ENCODE measurements around the gene TYW1B.
"Not testable (repeated sequence)": the region's sequence is repeated elsewhere in the genome, so short reads cannot be mapped to it uniquely, and the experiment has no call there.

TYW1B gene, protein sequence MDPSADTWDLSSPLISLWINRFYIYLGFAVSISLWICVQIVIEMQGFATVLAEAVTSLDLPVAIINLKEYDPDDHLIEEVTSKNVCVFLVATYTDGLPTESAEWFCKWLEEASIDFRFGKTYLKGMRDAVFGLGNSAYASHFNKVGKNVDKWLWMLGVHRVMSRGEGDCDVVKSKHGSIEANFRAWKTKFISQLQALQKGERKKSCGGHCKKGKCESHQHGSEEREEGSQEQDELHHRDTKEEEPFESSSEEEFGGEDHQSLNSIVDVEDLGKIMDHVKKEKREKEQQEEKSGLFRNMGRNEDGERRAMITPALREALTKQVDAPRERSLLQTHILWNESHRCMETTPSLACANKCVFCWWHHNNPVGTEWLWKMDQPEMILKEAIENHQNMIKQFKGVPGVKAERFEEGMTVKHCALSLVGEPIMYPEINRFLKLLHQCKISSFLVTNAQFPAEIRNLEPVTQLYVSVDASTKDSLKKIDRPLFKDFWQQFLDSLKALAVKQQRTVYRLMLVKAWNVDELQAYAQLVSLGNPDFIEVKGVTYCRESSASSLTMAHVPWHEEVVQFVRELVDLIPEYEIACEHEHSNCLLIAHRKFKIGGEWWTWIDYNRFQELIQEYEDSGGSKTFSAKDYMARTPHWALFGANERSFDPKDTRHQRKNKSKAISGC

GRCh38 chr7:72827839-72828591 lies at the start of gene TYW1B:
TYW1B (minus strand) TSS chr7:72828200; CDS start chr7:72828075, 125 bp downstream.
- DNase-seq (ENCODE audit: low spot score), result peak; percentile 98
- Mint-ChIP-seq H3K4me3 (peak within 1 kb of the TSS; percentile 93), H3K27ac (peak within 1 kb of the TSS; percentile 98), H3K36me3 (ENCODE audit: low read depth) (peaks cover 20% of the 10 kb centered on the region), H3K4me1 (ENCODE audit: low read depth) (peaks cover 18% of the 10 kb centered on the region)
- H3K27me3 Mint-ChIP-seq (ENCODE audit: low read depth); H3K9me3 Mint-ChIP-seq: not testable (repeated sequence)

DNA sequence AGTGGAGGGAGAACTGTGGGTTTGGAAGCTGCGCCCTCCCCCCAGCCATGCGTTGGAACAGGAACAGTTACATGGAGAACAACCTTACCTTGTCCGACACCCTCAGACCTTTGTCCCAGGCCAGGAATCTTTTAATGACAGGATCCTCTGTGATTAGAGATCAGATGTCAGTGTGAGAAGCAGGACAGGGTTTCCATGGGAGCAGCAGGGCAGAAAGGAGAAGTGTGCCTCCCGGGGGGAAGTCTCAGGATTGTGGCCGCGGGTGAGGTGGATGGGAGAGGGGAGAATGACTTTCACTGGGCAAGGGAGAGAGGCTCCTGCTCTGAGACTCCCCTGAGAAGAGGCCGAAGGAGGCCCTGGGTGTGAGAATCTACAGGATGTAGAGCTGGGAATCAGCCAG lies 39.6 kb upstream of the TYW1B start:
- not testable (repeated sequence) for H3K4me1 Mint-ChIP-seq (ENCODE audit: low read depth); H3K9me3 Mint-ChIP-seq; H3K27ac Mint-ChIP-seq; H3K36me3 Mint-ChIP-seq (ENCODE audit: low read depth); H3K27me3 Mint-ChIP-seq (ENCODE audit: low read depth); DNase-seq (ENCODE audit: low spot score); H3K4me3 Mint-ChIP-seq

- not testable (repeated sequence) for H3K27ac Mint-ChIP-seq; H3K36me3 Mint-ChIP-seq (ENCODE audit: low read depth); H3K4me1 Mint-ChIP-seq (ENCODE audit: low read depth); H3K27me3 Mint-ChIP-seq (ENCODE audit: low read depth); DNase-seq (ENCODE audit: low spot score); H3K9me3 Mint-ChIP-seq; H3K4me3 Mint-ChIP-seq
Measured at GRCh38 chr7:72858846-72859400, 30.9 kb upstream of the TYW1B start.

DNA sequence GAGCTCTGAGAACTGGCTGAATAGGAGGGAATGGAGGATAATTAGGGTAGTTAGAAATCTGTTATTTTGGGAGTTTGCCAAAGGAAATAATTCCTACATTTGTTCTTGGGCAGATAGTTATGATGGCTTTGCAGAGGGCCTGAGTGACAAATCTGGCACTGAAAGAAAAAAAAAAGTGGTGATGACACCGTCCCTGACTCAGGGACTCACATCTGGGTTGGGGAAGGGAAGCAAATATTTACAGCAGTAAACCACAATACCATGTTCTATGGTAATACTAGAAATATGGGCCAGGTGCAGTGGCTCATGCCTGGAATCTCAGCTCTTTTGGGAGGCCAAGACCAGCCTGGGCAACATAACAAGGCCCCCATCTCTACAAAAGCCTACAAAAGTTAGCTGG lies 29.9 kb upstream of the TYW1B start:
- not testable (repeated sequence) for DNase-seq (ENCODE audit: low spot score); H3K27me3 Mint-ChIP-seq (ENCODE audit: low read depth); H3K36me3 Mint-ChIP-seq (ENCODE audit: low read depth); H3K4me3 Mint-ChIP-seq; H3K4me1 Mint-ChIP-seq (ENCODE audit: low read depth); H3K9me3 Mint-ChIP-seq; H3K27ac Mint-ChIP-seq

- not testable (repeated sequence) for H3K4me3 Mint-ChIP-seq; H3K9me3 Mint-ChIP-seq; H3K4me1 Mint-ChIP-seq (ENCODE audit: low read depth); H3K27me3 Mint-ChIP-seq (ENCODE audit: low read depth); H3K36me3 Mint-ChIP-seq (ENCODE audit: low read depth); DNase-seq (ENCODE audit: low spot score); H3K27ac Mint-ChIP-seq
Measured at GRCh38 chr7:72855261-72855660, 27.3 kb upstream of the TYW1B start.

DNA sequence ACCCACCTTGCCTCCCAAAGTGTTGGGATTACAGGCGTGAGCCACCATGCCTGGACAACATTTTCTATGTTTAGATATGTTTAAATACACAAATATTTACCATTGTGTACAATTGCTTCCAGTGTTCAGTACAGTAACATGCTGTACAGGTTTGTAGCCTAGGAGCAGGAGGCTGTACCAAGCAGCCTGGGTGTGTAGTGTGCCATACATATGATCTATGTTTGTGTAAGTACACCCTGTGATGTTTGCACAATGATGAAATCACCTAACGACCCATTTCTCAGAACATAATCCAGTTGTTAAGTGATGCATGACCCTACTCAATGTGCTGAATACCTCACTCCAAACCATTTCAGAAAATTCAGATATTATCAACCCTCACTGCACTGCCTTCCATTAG lies 24.9 kb upstream of the TYW1B start:
- H3K4me1 Mint-ChIP-seq (ENCODE audit: low read depth); H3K4me3 Mint-ChIP-seq; H3K36me3 Mint-ChIP-seq (ENCODE audit: low read depth); H3K27ac Mint-ChIP-seq; H3K27me3 Mint-ChIP-seq (ENCODE audit: low read depth); H3K9me3 Mint-ChIP-seq; DNase-seq (ENCODE audit: low spot score): not testable (repeated sequence)

- H3K27ac Mint-ChIP-seq; H3K9me3 Mint-ChIP-seq; H3K27me3 Mint-ChIP-seq (ENCODE audit: low read depth); DNase-seq (ENCODE audit: low spot score); H3K36me3 Mint-ChIP-seq (ENCODE audit: low read depth); H3K4me1 Mint-ChIP-seq (ENCODE audit: low read depth); H3K4me3 Mint-ChIP-seq: not testable (repeated sequence)
Measured at GRCh38 chr7:72850746-72851145, 22.7 kb upstream of the TYW1B start.

DNA sequence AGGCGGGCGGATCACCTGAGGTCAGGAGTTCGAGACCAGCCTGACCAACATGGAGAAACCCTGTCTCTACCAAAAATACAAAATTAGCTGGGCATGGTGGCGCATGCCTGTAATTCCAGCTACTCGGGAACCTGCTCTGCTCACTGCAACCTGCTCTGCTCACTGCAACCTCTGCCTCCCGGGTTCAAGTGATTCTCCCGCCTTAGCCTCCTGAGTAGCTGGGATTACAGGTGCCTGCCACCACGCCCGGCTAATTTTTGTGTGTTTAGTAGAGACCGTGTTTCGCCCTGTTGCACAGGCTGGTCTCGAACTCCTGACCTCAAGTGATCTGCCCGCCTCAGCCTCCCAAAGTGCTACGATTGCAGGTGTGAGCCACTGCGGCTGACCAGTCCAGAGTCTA lies 16.1 kb upstream of the TYW1B start:
- H3K27ac Mint-ChIP-seq; H3K4me1 Mint-ChIP-seq (ENCODE audit: low read depth); DNase-seq (ENCODE audit: low spot score); H3K4me3 Mint-ChIP-seq; H3K27me3 Mint-ChIP-seq (ENCODE audit: low read depth): not testable (repeated sequence)
- Mint-ChIP-seq H3K36me3 (ENCODE audit: low read depth) (peaks cover 15% of the 10 kb centered on the region), H3K9me3 (peaks cover 25% of the 10 kb centered on the region)

GRCh38 chr7:72843166-72843565 lies 15.2 kb upstream of the TYW1B start:
- not testable (repeated sequence) for H3K4me3 Mint-ChIP-seq; H3K27ac Mint-ChIP-seq; H3K27me3 Mint-ChIP-seq (ENCODE audit: low read depth)

DNA sequence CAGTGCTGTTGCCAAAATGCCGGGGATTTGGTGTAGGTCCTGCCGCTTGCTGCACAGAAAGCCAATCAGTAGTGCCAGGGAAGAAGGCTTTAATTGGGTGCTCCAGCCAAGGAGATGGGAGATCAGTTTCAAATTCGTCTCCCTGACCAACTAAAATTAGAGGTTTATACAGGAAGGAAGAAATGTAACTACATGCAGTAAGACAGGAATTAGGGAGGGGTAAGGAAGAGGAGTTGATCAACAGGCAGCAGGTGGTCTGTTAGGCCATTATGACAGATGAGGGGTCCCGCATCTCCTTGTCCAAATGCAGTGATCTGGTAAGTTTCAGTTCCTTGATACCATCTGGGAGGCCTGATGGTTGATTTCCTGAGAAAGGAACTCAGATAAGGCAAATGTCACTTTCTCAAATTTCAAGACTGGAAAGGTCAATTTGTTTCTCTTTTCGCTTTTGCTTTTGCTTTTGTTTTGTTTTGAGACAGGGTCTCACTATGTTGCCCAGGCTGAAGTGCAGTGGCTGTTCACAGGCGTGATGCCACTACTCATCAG lies 13.0 kb upstream of the TYW1B start:
- peaks cover 24% of the 10 kb centered on the region for H3K9me3 Mint-ChIP-seq
- not testable (repeated sequence) for H3K27ac Mint-ChIP-seq; DNase-seq (ENCODE audit: low spot score); H3K27me3 Mint-ChIP-seq (ENCODE audit: low read depth); H3K4me3 Mint-ChIP-seq; H3K4me1 Mint-ChIP-seq (ENCODE audit: low read depth)
- peaks cover 37% of the 10 kb centered on the region for H3K36me3 Mint-ChIP-seq (ENCODE audit: low read depth)

More at GRCh38 chr7:72843166-72843565, 15.2 kb upstream of the TYW1B start:
- peaks cover 28% of the 10 kb centered on the region for H3K9me3 Mint-ChIP-seq
- not testable (repeated sequence) for DNase-seq (ENCODE audit: low spot score); H3K4me1 Mint-ChIP-seq (ENCODE audit: low read depth)
- H3K36me3 Mint-ChIP-seq (ENCODE audit: low read depth), result peaks cover 22% of the 10 kb centered on the region

GRCh38 chr7:72838315-72838714 lies 10.3 kb upstream of the TYW1B start:
- not testable (repeated sequence) for DNase-seq (ENCODE audit: low spot score); H3K27me3 Mint-ChIP-seq (ENCODE audit: low read depth); H3K4me3 Mint-ChIP-seq; H3K4me1 Mint-ChIP-seq (ENCODE audit: low read depth); H3K27ac Mint-ChIP-seq
- Mint-ChIP-seq H3K9me3 (peaks cover 19% of the 10 kb centered on the region), H3K36me3 (ENCODE audit: low read depth) (peaks cover 46% of the 10 kb centered on the region)

GRCh38 chr7:72837291-72837690 lies 9.3 kb upstream of the TYW1B start:
- not testable (repeated sequence) for H3K27ac Mint-ChIP-seq; H3K4me3 Mint-ChIP-seq; H3K27me3 Mint-ChIP-seq (ENCODE audit: low read depth); H3K4me1 Mint-ChIP-seq (ENCODE audit: low read depth); DNase-seq (ENCODE audit: low spot score)
- Mint-ChIP-seq H3K36me3 (ENCODE audit: low read depth) (peaks cover 55% of the 10 kb centered on the region), H3K9me3 (peaks cover 19% of the 10 kb centered on the region)

DNA sequence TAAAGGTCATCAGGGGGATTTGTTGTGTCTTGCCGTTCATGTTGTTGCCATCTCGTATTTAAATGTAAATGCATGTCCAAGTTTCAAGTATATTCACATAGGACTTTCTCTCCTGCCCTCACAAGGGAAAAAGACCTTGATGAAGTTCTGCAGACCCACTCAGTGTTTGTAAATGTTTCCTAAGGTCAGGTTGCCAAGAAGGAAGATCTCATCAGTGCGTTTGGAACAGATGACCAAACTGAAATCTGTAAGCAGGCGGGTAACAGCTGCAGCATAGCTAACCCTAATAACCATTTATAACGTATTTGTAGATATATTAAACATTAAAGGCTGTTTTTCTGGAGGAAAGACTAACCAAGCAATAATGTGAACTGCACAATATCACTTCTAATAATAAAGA lies 2.6 kb upstream of the TYW1B start:
- not testable (repeated sequence) for DNase-seq (ENCODE audit: low spot score); H3K9me3 Mint-ChIP-seq; H3K27me3 Mint-ChIP-seq (ENCODE audit: low read depth)
- Mint-ChIP-seq H3K4me1 (ENCODE audit: low read depth) (peaks cover 20% of the 10 kb centered on the region), H3K27ac (peak overlapping the region; percentile 98), H3K4me3 (peak overlapping the region; percentile 93), H3K36me3 (ENCODE audit: low read depth) (peaks cover 27% of the 10 kb centered on the region)

Data from T-helper 2 cell treated with Interferon-gamma antibody and Interleukin-4, amounts not matched to agents 5 μg/mL and 100 μg/mL, for 36 hours (primary cell).